ENCODE data around the gene SECISBP2L.

- TF ChIP-seq ZNF565 (CRISPR knock-in tag; conservative IDR thresholded peaks at IDR 0.05; ENCODE audit: low read depth) (no peak), PATZ1 (CRISPR knock-in tag; IDR thresholded peaks at IDR 0.05; ENCODE audit: borderline replicate concordance) (0 out of 2 replicates have a peak, but pooled peaks have one; percentile 24), ZFP30 (CRISPR knock-in tag; IDR thresholded peaks at IDR 0.05) (no peak)
Observed at GRCh38 chr15:48939648-48940047, 106.6 kb downstream of the SECISBP2L start.
